GM18861 (cell line): Measurements from ENCODE around the gene C14orf119.
"Not testable (repeated sequence)": the region's sequence is repeated elsewhere in the genome, so short reads cannot be mapped to it uniquely, and the experiment has no call there.

Experiments used
- ATAC-seq: cut with Tn5 transposase; IDR thresholded peaks from one replicate; pipeline ENCODE4 v1.9.1; 2021; ENCODE audit not compliant: unreplicated experiment

Gene C14orf119

DNA sequence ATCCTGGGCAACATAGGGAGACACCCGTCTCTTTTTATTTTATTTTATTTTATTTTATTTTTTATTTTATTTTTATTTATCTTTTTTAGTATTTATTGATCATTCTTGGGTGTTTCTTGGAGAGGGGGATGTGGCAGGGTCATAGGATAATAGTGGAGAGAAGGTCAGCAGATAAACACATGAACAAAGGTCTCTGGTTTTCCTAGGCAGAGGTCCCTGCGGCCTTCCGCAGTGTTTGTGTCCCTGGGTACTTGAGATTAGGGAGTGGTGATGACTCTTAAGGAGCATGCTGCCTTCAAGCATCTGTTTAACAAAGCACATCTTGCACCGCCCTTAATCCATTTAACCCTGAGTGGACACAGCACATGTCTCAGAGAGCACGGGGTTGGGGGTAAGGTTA, 12.3 kb downstream of the C14orf119 start:
- ATAC-seq, result not testable (repeated sequence)

DNA sequence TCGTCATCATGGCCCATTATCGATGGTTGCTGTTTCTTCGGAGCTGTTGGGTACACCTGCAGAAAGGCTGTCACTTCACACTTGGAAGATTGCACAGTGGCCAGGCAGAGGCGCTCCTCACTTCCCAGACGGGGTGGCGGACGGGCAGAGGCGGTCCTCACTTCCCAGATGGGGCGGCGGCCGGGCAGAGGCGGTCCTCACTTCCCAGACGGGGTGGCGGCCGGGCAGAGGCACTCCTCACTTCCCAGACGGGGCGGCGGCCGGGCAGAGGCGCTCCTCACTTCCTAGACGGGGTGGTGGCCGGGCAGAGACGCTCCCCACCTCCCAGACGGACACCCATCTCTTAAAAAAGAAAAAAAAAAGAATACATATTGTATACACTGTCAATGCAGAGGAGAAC, 12.9 kb downstream of the C14orf119 start:
- not testable (repeated sequence) for ATAC-seq

DNA sequence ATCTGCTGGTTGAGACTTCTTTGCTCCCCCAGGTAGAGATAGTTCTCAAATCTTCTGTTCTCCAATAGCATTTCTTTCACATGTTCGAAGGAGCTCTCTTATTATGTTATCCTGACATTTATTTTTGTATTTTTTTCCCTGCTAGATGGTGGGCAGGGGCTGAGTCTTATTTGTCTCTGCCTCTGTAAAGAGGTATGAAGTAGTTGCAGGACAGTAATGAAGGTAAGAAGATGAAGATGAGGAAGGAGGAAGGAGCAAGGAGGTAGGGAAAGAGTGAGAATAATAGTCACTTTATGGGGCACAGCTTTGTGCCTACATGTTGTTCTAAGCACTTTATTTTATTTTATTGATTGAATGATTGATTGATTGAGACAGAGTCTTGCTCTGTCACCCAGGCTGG, 14.5 kb downstream of the C14orf119 start:
- ATAC-seq, result no peak

DNA sequence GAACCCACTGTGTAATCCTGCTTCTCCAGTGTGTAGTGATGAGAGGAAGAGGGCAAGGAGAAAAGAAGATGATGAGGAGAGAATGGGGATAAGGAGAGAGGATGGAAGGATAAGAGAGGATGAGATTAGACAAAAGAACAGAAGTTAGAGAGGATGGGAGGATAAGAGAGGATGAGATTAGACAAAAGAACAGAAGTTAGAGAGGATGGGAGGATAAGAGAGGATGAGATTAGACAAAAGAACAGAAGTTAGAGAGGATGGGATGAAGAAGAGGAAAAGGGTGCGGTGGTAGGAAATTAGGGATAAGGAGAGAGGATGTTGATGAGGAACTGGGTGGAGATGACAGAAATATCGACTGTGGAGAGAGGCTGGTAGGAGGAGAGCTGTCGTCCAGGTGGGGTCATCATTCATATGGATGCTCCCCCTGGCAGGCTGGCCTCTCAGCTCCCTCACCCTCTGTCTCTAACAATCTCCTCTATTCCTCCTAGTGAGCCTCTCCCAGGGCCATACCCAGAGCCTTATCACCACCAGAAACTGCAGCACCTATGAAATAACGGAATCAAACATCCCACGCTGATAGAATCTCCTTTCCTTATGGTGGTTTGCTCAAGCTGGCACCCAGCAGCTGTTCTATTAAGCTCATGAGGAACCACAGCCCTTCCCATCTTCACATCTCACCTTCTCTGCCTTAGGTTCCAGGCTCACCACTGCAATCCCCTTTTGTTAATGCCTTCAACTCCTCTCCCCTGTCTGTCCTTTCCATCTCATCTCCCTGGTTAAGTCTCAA, 15.5 kb downstream of the C14orf119 start:
- ATAC-seq, result no peak

DNA sequence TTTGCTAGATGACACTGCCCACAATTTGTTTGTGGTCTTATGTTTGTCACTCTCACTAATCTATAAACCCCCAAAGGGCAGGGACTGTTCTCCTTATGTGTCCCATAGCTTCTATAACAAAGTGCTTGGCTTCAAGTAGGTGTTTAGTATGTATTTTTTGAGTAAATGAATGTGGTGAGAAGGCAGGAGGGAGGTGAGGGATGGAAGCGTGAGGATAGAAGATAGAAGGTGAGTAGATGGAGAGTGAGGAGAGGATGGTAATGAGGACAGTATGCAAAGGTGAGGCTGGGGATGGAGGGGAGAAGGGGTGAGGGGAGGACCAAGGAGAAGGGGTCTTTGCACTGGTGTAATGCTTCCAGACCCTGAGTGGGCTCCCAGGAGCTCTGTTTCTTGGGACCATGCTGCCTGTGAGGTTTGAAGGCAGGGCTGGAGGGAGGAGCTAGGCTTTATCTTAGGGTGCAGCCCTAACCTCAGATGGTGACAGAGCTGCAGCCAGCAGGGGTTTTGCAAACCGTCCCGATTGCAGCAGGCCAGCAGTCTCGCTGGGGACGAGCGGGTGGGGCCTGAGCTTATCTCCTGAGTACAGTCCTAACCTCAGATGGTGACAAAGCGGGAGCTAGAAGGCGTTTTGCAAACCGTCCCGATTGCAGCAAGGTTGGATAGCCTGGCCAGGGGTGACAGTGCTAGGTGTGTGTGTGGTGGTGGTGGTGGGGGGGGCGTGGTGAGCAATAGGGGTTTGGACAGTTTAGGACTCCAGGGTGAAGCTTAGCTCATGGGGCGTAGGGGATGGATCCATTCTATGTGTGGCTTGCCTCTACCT, 17.3 kb downstream of the C14orf119 start:
- ATAC-seq, result no peak

DNA sequence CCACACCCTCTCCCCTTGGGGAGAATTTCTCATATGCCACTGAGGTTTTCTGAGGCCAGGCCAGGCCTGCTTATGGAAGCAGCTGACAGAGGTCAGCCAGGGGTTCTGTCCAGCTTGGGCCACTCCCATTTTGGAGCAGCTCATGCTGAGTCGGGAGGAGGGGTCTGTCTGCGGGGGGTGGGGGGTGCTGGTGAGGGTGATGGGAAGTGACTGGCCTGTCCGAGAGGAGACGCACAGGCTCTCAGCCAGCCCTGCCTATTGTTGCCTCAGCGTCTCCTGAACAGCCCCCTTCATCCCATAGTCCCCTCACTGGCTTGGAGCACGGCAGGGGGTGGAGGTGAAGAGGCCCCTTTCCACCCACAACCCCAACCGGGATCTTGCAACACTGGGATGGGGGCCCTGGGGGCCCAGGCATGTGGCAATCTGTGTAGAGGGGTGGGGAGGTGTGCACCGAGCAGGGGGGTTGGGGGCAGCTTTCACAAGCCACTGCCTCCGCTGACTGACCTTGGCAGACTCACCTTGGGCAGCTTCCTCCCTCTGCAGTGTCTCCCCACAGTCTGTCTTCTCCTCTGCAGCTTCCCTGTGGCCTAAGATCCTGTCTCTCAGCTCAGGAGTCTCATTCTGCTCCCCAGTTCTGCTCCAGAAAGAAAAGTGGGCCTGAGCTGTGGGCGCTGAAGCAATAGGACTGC, 18.3 kb downstream of the C14orf119 start:
- ATAC-seq, result no peak

DNA sequence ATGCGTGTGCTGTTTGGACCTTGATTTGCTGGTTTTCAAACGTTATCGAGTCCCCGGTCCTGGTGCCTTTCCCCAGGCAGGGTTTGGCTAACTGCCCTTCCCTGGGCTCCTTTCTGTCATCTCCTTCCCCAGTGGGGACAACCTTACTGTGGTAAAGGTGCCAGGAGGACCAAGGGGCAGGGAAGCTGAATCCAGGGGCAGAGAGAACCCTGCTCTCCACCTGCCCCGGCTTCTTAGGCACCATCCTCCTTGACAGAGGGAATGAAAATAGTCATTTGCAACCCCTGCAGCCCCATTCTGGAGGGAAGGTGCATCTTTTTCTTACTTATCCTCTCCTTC, 18.8 kb downstream of the C14orf119 start:
- no peak for ATAC-seq

DNA sequence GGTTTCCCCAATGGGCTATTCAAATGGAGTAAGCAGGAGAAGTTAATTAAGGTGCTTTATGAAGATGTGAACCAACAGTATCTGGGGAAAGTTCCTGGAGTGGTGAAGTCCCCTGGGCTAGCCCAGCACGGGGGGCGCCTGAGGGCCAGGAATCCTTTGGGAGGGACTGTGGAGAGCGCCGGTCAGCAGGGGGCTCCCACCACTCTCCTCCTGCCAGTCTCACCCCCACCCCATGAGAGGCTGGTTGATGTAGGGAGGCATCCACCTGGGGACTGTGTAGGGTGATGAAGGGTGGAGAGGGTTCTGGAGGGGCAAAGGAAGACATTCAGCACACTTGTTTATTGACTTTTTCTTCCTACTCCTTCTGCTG, 19.3 kb downstream of the C14orf119 start:
- no peak for ATAC-seq

DNA sequence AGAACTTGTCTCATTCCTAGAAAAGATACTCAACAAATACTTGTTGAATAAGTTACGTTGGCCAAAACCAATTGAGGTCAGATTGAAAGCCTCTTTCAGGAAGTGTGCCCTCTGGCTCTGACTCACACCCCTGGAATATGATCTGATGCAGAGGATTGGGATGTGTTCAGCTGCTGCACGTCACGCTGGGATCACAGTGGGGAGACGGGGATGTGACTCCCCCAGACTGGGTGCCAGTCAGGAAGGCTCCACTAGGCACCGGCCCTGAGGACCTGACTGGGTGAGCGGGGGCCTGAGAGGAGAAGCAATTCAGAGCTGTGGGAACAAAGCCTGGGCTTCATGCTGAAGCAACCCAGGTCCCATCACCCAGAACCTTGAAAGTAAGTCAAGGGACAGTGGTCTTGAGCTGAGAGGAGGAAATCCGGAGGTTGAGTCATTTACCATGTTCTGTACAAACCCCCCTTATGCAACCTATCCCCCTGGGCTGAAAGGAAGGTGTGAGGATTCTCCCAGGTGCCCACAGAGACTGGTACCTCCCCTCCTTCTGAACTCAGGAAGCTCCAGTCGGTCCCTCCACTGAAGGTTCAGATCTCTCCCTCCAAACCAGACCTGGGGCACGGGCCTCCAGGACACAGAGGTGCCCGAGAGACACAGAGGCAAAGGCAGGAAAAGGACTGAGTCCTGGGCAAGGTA, 19.9 kb downstream of the C14orf119 start:
- no peak for ATAC-seq

DNA sequence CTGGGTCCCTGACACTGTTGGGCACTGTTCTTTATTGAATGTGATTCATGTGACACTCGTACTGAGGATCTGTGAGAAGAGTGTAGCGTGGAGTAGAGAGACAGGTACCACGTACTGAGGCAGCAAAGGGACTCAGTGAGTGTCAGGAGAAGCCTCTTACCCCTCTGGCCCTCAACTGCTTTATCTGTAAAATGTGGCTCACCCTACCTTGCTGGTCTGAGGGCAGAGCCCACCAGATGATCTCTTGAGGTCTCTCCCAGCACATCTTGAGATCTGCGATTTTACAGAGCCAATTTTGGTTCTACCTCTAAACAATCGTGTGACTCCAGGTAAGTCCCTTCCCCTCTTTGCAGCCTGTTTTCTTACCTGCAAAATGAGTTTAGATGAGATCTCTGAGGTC, 20.6 kb downstream of the C14orf119 start:
- ATAC-seq, result no peak

DNA sequence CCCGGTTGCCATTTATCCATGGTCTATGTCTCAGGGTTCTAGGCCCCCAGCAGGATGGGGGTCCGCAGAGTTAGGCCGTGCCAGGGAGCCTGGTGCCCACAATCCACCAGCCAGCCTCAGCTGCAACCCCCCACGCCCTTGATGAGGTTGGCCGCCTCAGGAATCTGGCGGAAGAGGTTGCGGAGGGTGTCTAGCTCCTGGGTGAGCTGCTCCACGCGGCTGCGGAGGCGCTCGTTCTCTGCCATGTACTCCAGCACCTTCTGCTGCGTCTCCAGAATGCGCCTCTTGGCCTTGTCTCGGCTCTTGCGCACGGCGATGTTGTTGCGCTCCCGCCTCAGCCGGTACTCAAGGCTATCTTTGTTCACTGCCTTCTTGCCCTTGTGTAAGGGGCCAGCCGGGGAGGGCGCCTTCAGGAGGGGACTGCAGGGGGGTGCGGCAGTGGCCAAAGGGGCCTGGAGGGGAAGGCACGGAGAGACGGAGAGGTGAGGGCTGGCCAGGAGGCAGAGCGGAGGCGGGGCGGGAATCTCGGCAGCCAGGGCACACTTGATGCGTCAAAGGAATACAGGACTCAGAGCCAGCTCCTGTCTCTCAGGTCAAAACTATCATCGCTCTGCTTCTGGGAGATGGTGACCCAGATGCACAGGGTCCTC, 22.2 kb downstream of the C14orf119 start:
- ATAC-seq, result no peak

DNA sequence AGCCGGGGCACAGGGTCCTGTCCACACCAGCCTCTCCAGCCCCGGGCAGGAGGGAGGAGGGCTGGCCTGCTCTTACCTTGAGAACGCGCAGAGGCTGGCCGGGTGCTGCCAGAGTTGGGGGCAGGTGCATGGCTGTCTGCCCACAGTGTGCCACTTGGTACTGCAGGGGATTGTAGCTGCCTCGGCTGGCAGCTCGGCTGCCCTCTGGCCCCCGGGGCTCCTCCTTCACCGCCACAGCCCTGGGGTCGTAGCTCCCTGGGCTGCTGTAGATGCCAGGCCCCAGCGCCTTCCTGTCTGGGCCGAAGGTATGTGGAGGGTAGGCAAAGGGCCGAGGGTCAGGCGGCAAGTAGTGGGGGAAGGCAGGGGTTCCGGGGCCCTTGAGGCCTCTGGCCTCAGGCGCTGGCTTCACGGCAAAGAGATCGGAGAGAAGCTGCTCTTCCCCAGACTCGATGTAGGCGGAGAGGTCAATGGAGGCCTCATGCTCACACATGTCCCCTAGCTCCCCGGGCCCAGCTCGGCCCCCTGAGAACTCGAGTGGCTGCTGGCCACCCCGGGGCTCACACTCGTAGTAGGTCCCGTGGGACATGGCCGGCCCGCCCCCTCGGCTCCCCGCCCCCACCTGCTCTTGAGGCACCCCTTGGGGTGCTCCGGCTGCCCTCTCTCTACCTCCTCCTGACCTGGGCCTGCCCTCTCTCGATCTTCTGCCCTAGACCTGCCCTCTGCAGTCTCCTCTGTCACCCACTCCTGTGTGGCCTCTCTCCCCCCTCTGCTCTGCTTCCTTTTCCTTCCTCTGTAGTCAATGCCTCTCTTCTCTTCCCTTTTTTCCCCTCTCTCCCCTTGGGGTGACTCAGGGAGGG, 23.4 kb downstream of the C14orf119 start, which contains the start of gene CEBPE:
TSS of gene CEBPE (minus strand) at position 750 of the 857 bp plus-strand sequence. CDS start at position 586, 164 bp downstream.
- no peak for ATAC-seq

DNA sequence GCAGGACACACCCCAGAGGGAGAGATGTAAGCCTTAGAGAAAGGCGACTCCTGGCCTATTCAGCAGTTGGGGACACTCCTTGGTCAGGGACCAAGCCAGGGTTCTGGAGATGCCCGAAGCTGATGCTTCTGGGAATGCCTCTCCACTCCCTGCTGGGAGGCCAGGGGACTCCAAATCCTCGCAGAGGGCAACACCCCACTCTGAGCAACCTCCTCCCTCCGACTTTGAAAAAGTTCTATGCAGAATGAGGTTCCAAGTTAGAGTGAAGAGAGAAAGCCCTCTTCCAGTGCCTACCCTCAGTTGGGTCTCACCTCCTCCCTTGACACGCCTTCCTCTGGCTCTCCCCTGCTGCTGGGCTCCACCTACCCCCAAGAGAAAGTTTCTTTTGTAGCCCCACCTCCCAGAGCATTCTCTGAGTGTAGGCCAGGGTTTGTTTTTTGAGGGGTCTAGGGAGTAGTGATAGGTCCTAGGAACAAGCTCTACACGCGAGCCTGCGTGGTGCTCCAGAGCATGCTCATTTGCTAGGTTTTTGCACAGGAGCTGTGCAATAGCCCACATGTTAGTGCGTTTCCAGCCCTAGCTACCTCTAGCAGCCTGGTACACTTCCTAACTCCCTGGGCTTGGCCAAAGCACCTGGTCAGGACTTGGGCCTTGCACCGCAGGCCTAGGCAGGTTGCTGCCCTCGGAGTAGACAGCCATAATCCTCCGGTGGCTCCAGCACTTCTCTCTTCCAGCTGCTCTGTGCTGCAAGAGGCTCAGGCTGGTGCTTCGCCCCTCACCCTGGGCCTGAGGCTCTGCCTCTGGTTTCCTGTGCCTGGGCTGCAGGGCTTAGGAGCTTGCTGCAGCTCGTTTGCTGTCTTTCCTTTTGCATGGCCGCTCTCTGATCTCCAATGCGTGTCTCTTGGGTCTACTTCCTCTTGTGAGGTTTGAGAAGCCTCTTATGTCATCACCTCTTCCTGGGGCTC, 24.3 kb downstream of the C14orf119 start:
- no peak for ATAC-seq

DNA sequence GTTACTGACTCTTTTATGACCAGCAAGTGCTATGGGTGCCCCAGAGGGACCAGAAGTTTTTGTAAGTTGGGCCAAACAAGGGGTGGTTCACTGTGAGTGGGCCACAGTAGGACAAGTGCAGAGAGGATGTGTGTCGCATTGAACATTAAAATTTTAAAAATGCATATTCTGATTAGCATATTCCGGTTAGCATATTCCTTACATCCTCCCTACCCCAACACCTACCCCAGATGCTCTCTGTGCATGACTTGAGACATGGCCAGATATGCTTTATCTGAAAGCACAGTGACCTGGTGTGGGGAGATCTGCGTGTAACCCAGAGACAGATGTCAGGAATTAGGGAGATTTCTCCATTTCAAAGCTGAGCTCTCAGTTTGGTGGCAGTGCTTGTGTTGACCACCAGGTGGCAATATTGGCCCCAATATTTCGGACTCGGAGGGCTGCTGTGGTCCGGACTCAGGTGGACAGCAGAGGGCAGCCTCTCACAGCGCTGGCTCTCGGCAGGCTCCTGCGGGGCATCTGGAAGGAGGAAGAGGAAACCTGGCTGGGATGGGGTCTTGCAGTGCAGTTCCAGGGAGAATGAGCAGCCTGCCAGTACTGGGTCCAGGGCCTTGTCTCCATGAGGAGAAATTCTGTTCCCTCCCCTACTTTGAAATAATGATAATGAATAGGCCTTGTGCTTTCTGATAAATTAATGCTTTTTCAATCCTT, 25.4 kb downstream of the C14orf119 start:
- ATAC-seq, result peak; percentile 65

DNA sequence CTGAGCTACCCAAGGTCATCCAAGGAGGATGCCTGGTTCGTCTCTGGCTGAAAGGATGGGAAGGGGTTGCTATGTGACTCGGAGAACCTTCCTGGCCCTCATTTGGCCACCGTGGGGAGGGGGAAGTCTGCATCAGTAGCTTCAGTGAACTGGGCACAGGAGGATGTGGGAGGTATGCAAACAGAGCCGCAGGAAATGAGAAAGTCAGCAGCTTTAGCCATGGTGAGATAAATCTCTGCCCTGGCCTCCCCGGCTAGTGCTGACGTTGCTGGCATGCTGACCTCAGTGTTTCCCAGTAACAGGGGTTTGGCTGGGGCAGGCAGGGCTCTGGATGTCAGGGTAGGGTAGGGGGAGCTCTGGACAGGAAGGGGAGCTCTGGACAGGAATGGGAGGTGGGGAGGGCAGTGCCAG, 26.1 kb downstream of the C14orf119 start:
- no peak for ATAC-seq

DNA sequence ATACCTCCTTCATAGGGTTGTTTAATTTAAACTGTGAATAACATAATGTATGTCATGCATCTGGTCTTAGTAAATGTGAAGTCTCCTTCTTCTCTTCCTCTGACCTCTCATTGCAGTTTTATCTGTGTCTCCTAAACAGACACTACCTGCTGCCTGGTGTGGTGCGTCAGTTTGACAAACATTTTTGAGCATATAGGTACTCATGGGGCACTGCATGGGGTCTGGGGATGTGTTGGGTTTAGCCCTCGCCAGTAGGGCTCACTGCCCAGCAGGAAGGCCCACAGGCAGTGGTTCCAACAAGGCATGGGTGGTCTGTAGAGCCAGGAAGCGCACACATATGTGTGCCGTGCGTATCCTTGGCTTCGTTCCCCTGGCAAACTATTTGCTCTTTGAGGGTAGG, 26.8 kb downstream of the C14orf119 start:
- ATAC-seq, result no peak

DNA sequence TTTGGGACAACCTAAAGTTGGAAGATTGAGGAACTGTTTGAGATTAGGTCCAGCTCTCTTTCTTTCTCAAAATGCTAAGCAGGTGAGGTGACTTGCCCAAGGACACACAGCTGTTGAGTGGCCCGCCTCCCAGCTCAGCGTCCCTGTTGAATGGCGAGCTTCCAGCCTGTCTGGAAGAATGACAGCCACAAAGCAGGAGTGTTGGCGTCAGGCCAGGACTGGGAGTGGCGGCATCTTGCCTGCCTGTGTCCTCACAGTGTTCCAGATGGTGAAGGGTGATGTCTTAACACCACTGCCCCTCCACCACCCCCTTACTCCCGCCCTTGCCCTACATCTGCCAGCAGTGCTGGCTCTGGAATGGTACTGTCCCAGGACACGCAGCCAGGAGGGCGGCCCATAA, 28.1 kb downstream of the C14orf119 start:
- ATAC-seq, result no peak
